Effector memory CD8-positive, alpha-beta T cell (primary cell): ENCODE measurements around the gene HS6ST3.

Source experiments
- ATAC-seq: fragments of 150-1000 bp; cut with Tn5 transposase; replicated peaks from 2 replicates; pipeline ENCODE4 v1.10.0; 2021; ENCODE audit warnings: mild to moderate bottlenecking, moderate library complexity
- DNase-seq, 3 experiments: peaks; one replicate each; pipeline ENCODE4 v3.0.0; 2021
- H3K27ac Mint-ChIP-seq, 2 donors: one replicate each; pipeline ENCODE4 v1.8.0; 2022; ENCODE audit warnings: mild to moderate bottlenecking in 2 of 2, mixed read lengths in 2 of 2, moderate library complexity in 2 of 2
- H3K27me3 Mint-ChIP-seq, 2 donors: one replicate each; pipeline ENCODE4 v1.8.0; 2022; ENCODE audit warnings: mixed read lengths in 2 of 2
- H3K36me3 Mint-ChIP-seq: one replicate; pipeline ENCODE4 v1.8.0; 2022; ENCODE audit warnings: mild to moderate bottlenecking, moderate library complexity, mixed read lengths; ENCODE audit not compliant: insufficient read depth
- H3K4me1 Mint-ChIP-seq, 2 donors: one replicate each; pipeline ENCODE4 v1.8.0; 2022; ENCODE audit warnings: low read depth in 2 of 2, mixed read lengths in 2 of 2
- H3K4me3 Mint-ChIP-seq, 2 donors: one replicate each; pipeline ENCODE4 v1.8.0; 2022; ENCODE audit warnings: mild to moderate bottlenecking in 2 of 2, mixed read lengths in 2 of 2, moderate library complexity in 2 of 2
- H3K9me3 Mint-ChIP-seq, 2 donors: one replicate each; pipeline ENCODE4 v1.8.0; 2022; ENCODE audit warnings: mixed read lengths in 2 of 2

HS6ST3 gene

GRCh38 chr13:96617528-96617927 lies 527.6 kb downstream of the HS6ST3 start:
- no peak overlapping the region for H3K4me3 Mint-ChIP-seq
- no peaks in the 10 kb centered on the region for H3K36me3 Mint-ChIP-seq
- no peaks in the 10 kb centered on the region for H3K27me3 Mint-ChIP-seq
- no peaks in the 10 kb centered on the region for H3K4me1 Mint-ChIP-seq
- peaks cover 5 to 14% of the 10 kb centered on the region in 2 donors for H3K9me3 Mint-ChIP-seq
- no peak overlapping the region for H3K27ac Mint-ChIP-seq
- ATAC-seq: no peak
- no peak for DNase-seq

DNA sequence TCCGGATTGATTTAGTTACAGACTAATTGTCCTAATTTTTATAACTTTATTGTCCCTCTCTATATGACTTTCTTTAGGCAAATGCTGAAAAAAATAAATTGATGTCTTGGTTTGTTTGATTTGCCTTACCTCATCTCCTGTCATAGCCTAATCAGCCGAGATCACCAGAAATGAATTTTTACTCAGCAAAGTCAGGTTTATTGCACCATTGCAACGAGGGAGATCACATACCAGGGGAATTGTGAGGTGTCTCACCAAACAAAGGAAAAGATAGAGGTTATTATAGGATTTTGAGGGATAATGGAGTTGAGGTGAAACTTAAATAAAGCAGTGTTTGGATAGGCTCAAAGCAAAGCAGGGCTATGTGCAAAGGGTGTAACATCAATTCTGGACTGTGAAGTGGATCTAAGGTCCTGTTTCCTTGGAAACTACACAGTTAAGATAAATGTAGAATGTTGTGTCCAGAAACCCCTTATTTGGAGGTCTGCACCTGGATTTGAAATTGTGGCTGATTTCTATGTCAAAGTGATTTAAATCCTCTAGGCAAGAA lies 531.8 kb downstream of the HS6ST3 start:
- no peaks in the 10 kb centered on the region for H3K36me3 Mint-ChIP-seq
- no peak overlapping the region for H3K27ac Mint-ChIP-seq
- no peak for ATAC-seq

DNA sequence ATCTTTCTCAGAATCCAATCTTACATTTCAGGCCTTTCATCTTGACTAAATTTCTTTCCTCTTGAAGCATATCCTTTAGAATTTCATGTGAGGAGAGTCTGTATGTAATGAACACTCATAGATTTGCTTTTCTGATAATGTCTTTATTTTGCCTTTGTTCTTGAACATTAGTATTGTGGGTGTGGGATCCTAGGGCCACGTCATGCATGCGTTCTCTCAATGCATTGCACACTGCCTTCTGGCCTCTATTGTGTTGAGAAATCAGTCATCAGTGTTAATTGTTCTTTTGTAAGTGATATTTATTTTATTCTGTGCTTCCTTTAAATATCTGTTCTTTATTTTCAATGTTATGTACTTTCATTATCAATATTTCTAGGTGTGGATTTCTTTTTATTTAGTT lies 539.4 kb downstream of the HS6ST3 start:
- H3K27ac Mint-ChIP-seq: no peak overlapping the region
- H3K36me3 Mint-ChIP-seq: no peaks in the 10 kb centered on the region
- H3K9me3 Mint-ChIP-seq: peaks cover 3 to 20% of the 10 kb centered on the region in 2 donors
- ATAC-seq: no peak
- no peak for DNase-seq
- no peaks in the 10 kb centered on the region for H3K27me3 Mint-ChIP-seq
- H3K4me3 Mint-ChIP-seq: no peak overlapping the region
- H3K4me1 Mint-ChIP-seq: no peaks in the 10 kb centered on the region

More for the DNA sequence above, 531.8 kb downstream of the HS6ST3 start:
- Mint-ChIP-seq H3K27me3 (no peaks in the 10 kb centered on the region), H3K9me3 (peaks cover 0 to 7% of the 10 kb centered on the region in 2 donors), H3K4me1 (no peaks in the 10 kb centered on the region), H3K4me3 (no peak overlapping the region)
- no peak for DNase-seq

GRCh38 chr13:96632536-96633320 lies 542.8 kb downstream of the HS6ST3 start:
- Mint-ChIP-seq H3K27me3 (no peaks in the 10 kb centered on the region), H3K4me3 (no peak overlapping the region), H3K36me3 (no peaks in the 10 kb centered on the region), H3K27ac (no peak overlapping the region), H3K9me3 (peaks cover 8 to 30% of the 10 kb centered on the region in 2 donors), H3K4me1 (no peaks in the 10 kb centered on the region)
- ATAC-seq (no peak), DNase-seq (no peak)

DNA sequence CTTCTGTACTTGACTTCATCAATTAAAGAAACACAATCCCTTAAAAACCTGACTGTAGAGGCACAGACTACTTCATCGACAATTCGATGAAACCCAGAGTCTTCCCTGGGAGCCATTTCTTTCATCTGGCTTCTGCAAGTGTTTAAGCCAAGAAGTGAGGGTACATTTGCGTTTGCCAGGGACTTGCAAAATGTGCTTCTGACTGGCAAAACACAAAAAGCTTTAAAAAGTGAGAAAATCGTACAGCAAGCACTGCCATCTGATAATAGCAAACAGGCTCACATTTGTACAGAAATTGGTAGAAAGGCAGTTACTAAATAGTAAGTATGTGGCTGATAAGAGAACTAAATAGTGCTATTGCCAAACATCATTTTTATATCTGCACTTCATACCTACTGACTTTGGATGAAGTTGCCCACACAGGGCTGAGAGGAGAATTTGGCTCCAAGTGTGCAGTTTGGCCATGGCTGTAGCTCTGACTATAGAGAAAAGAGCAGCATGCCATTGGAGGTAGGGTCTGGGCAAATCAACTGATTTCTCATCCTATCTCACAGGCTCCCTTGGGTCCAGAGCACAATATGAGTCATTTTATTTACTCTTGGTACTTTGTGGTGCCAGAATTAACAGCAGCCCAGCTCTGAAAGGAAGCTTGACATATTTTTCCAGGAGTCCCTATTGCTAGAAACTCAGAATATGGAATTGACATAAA lies 546.2 kb downstream of the HS6ST3 start:
- H3K9me3 Mint-ChIP-seq: peaks cover 10 to 23% of the 10 kb centered on the region in 2 donors
- ATAC-seq (no peak), DNase-seq (no peak)
- H3K4me3 Mint-ChIP-seq: no peak overlapping the region
- H3K4me1 Mint-ChIP-seq: no peaks in the 10 kb centered on the region
- no peak overlapping the region for H3K27ac Mint-ChIP-seq
- no peaks in the 10 kb centered on the region for H3K27me3 Mint-ChIP-seq
- H3K36me3 Mint-ChIP-seq: no peaks in the 10 kb centered on the region

- no peak overlapping the region for H3K27ac Mint-ChIP-seq
- H3K9me3 Mint-ChIP-seq: peaks cover 10 to 25% of the 10 kb centered on the region in 2 donors
- no peaks in the 10 kb centered on the region for H3K4me1 Mint-ChIP-seq
- no peaks in the 10 kb centered on the region for H3K27me3 Mint-ChIP-seq
- H3K4me3 Mint-ChIP-seq: no peak overlapping the region
- H3K36me3 Mint-ChIP-seq: no peaks in the 10 kb centered on the region
- DNase-seq (no peak), ATAC-seq (no peak)
Observed at GRCh38 chr13:96637039-96637438, 547.1 kb downstream of the HS6ST3 start.

GRCh38 chr13:96646101-96646500 lies 556.2 kb downstream of the HS6ST3 start:
- H3K4me1 Mint-ChIP-seq: no peaks in the 10 kb centered on the region
- ATAC-seq (no peak), DNase-seq (no peak)
- peaks cover 8 to 13% of the 10 kb centered on the region in 2 donors for H3K9me3 Mint-ChIP-seq
- H3K27ac Mint-ChIP-seq: no peak overlapping the region
- H3K4me3 Mint-ChIP-seq: no peak overlapping the region
- H3K36me3 Mint-ChIP-seq: no peaks in the 10 kb centered on the region
- no peaks in the 10 kb centered on the region for H3K27me3 Mint-ChIP-seq

GRCh38 chr13:96646515-96647211 lies 556.8 kb downstream of the HS6ST3 start:
- H3K4me3 Mint-ChIP-seq: no peak overlapping the region
- DNase-seq (no peak), ATAC-seq (no peak)
- no peaks in the 10 kb centered on the region for H3K27me3 Mint-ChIP-seq
- no peaks in the 10 kb centered on the region for H3K36me3 Mint-ChIP-seq
- H3K4me1 Mint-ChIP-seq: no peaks in the 10 kb centered on the region
- H3K9me3 Mint-ChIP-seq: peaks cover 8 to 13% of the 10 kb centered on the region in 2 donors
- H3K27ac Mint-ChIP-seq: no peak overlapping the region

GRCh38 chr13:96650301-96650886 lies 560.5 kb downstream of the HS6ST3 start:
- ATAC-seq (no peak), DNase-seq (no peak)
- H3K4me1 Mint-ChIP-seq: no peaks in the 10 kb centered on the region
- H3K27ac Mint-ChIP-seq: no peak overlapping the region
- no peak overlapping the region for H3K4me3 Mint-ChIP-seq
- no peaks in the 10 kb centered on the region for H3K27me3 Mint-ChIP-seq
- H3K9me3 Mint-ChIP-seq: peaks cover 0 to 3% of the 10 kb centered on the region in 2 donors
- no peaks in the 10 kb centered on the region for H3K36me3 Mint-ChIP-seq

- no peak for ATAC-seq
- no peak overlapping the region for H3K4me3 Mint-ChIP-seq
- DNase-seq: no peak
- no peaks in the 10 kb centered on the region for H3K27me3 Mint-ChIP-seq
- peaks cover 0 to 5% of the 10 kb centered on the region in 2 donors for H3K9me3 Mint-ChIP-seq
- no peaks in the 10 kb centered on the region for H3K36me3 Mint-ChIP-seq
- no peak overlapping the region for H3K27ac Mint-ChIP-seq
- H3K4me1 Mint-ChIP-seq: no peaks in the 10 kb centered on the region
Observed at GRCh38 chr13:96651598-96651997, 561.7 kb downstream of the HS6ST3 start.

GRCh38 chr13:96652506-96652905 lies 562.6 kb downstream of the HS6ST3 start:
- no peaks in the 10 kb centered on the region for H3K4me1 Mint-ChIP-seq
- H3K27me3 Mint-ChIP-seq: no peaks in the 10 kb centered on the region

GRCh38 chr13:96661612-96662011 lies 571.7 kb downstream of the HS6ST3 start:
- no peaks in the 10 kb centered on the region for H3K27me3 Mint-ChIP-seq
- H3K27ac Mint-ChIP-seq: no peak overlapping the region
- H3K36me3 Mint-ChIP-seq: no peaks in the 10 kb centered on the region
- H3K9me3 Mint-ChIP-seq: peaks cover 9 to 21% of the 10 kb centered on the region in 2 donors
- H3K4me1 Mint-ChIP-seq: no peaks in the 10 kb centered on the region
- DNase-seq (no peak), ATAC-seq (no peak)
- no peak overlapping the region for H3K4me3 Mint-ChIP-seq

More at GRCh38 chr13:96652506-96652905, 562.6 kb downstream of the HS6ST3 start:
- ATAC-seq: no peak
- no peak overlapping the region for H3K4me3 Mint-ChIP-seq
- DNase-seq: no peak
- no peak overlapping the region for H3K27ac Mint-ChIP-seq
- H3K36me3 Mint-ChIP-seq: no peaks in the 10 kb centered on the region
- H3K9me3 Mint-ChIP-seq: peaks cover 0 to 5% of the 10 kb centered on the region in 2 donors

- Mint-ChIP-seq H3K4me1 (no peaks in the 10 kb centered on the region), H3K36me3 (no peaks in the 10 kb centered on the region), H3K4me3 (no peak overlapping the region), H3K27ac (no peak overlapping the region), H3K9me3 (peaks cover 9 to 21% of the 10 kb centered on the region in 2 donors), H3K27me3 (no peaks in the 10 kb centered on the region)
- DNase-seq: no peak
- no peak for ATAC-seq
Observed at GRCh38 chr13:96662036-96662435, 572.1 kb downstream of the HS6ST3 start.
